Lower leg skin (tissue), 4 donors: ENCODE data around the gene CD300LG. TPM values are rescaled to one million over a fixed set of nuclear protein-coding genes. Genes with fewer than 3 reads are reported as not detected.

Experiments used
- DNase-seq, 2 donors: peaks; one replicate each; pipeline ENCODE4 v3.0.0-alpha.2; 2019; ENCODE audit warnings: low spot score in 2 of 2
- H3K4me3 ChIP-seq: fragments of 200-600 bp; sonication (generic); 2 replicates; pipeline ENCODE4 v1.5.1; 2017; ENCODE audit warnings: mild to moderate bottlenecking, low read depth; ENCODE audit not compliant: poor library complexity, severe bottlenecking
- POLR2A ChIP-seq, 2 donors: fragments of 450-650 bp; IDR thresholded peaks; one replicate each; pipeline ENCODE4 v1.6.1; 2016 to 2017; ENCODE audit warnings: antibody characterized with exemption in 2 of 2, mild to moderate bottlenecking in 1 of 2, moderate library complexity in 1 of 2
- WGBS, 2 donors: methylation state at CpG; one replicate each; pipeline ENCODE4 v1.1.5; 2018; 5-methylcytosine and 5-hydroxymethylcytosine counted together
- intact Hi-C: fragments of 100-400 bp; cut with DNase I; formaldehyde crosslinking; loops from one replicate; pipeline ENCODE4 v1.15.0; 2023; ENCODE audit warnings: low total_unique reads
- total RNA-seq, 4 donors: library from RNA; depleted of rRNA; stranded (reverse); fragments of >200 nt; gene quantifications; one replicate each; pipeline ENCODE4 v1.1.0, GENCODE V29; 2016
- TF ChIP-seq, protein P1 (sequence below), 3 donors: fragments of 450-650 bp; IDR thresholded peaks; one replicate each; pipeline ENCODE4 v1.5.1; 2016; ENCODE audit warnings: antibody characterized with exemption in 3 of 3, mild to moderate bottlenecking in 3 of 3, moderate library complexity in 2 of 3

Gene CD300LG
- total RNA-seq, 4 donors from 2014 or later, result 6.2 to 9.7 (median 9.0) TPM

DNA sequence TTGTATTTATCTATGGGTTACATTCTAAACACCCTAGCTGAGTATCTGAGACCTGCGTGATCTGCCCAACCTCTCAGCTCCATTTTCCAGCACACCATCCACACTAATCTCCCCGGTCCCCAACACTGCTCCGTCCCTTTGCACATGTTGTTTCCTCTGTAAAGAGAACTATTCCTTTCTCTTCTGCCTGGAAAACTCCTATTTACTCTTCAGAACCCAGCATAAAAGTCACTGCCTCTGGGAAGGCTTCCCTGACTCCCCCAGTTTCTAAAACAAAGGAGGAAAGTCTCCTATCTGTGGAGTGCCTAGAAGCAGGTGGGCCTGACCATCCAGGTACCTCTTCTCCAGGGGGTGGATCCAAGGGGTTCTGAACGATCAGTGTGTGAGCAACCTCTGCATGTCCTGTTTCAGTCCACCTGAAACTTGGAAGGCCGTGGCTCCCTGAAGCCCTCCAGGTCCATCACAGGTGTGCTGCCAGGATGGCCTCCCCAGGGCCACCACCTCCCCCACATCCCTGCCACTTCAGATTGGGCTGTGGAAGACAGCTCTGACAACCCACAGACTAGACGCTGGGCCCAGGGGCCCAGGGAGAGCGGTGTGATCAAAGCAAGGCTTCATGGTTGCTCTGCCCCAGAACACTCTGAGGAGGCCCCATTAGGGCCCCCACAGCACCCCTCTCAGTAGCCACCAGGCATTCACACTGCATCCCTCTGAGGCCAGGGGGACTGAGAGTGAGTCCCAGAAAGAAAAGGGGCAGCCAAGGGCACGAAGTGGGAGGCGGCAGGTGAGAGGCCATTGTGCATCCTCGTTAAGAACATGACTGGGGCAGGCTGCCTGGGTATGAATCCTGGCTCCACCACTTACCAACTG is 34.3 kb upstream of the CD300LG start:
- peak in 1 of 2 donors; percentile 61 for DNase-seq
- TF ChIP-seq, protein P1, sequence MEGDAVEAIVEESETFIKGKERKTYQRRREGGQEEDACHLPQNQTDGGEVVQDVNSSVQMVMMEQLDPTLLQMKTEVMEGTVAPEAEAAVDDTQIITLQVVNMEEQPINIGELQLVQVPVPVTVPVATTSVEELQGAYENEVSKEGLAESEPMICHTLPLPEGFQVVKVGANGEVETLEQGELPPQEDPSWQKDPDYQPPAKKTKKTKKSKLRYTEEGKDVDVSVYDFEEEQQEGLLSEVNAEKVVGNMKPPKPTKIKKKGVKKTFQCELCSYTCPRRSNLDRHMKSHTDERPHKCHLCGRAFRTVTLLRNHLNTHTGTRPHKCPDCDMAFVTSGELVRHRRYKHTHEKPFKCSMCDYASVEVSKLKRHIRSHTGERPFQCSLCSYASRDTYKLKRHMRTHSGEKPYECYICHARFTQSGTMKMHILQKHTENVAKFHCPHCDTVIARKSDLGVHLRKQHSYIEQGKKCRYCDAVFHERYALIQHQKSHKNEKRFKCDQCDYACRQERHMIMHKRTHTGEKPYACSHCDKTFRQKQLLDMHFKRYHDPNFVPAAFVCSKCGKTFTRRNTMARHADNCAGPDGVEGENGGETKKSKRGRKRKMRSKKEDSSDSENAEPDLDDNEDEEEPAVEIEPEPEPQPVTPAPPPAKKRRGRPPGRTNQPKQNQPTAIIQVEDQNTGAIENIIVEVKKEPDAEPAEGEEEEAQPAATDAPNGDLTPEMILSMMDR (IDR thresholded peaks at IDR 0.05), result no peak
- WGBS, 2 donors, result 94 to 95% methylated on average over 10 of the region's 10 CpGs
- intact Hi-C loops, result no loop called here
- H3K4me3 ChIP-seq, result no peak overlapping the region

DNA sequence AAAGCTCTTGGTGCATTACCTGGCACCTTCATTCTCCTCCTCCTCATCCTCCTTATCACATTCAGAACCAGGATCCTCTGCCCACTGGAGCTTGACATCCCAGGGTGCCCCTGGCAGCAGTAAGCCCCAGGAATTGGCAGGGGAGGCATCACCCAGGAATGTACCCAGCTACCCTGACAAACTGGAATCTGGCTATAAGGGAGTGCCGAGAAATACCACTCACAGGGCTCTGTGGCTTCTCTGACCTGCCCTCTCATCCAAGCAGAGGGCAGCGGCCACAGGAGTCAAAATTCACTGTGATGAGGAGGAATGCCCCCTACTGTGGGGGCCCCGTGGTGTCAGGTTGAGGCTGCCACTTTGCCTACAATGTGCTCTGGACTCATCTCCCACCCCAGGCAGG is 33.6 kb upstream of the CD300LG start:
- TF ChIP-seq POLR2A (IDR thresholded peaks at IDR 0.05), result no peak
- TF ChIP-seq, protein P1 (IDR thresholded peaks at IDR 0.05), result no peak
- intact Hi-C loops, result no loop called here
- WGBS, 2 donors, result 89 to 94% methylated on average over 3 of the region's 3 CpGs
- DNase-seq, result peak in 1 of 2 donors; percentile 15
- no peak overlapping the region for H3K4me3 ChIP-seq

DNA sequence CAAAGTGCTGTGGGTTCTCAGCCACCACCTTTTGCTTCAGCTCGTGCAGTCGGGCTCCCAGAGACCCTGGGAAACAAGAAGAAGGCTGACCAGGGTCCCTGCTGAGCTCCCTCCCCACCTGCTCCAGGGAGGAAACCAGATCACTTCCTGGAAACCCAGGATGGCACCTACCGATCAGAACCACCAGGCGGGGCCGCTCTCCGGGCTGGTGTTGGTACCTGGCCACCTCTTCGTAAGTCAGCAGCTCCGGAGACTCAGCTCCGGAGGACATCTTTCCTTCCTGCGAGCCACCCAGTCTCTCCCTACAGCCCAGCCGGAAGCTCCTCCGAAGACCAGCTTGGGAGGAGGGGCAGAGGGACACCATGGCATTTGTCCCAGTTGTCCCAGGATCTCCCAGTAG is 33.0 kb upstream of the CD300LG start:
- intact Hi-C loops, result no loop called here
- peak in 1 of 2 donors; percentile 60 for DNase-seq
- WGBS, 2 donors, result 91 to 92% methylated on average over 9 to 12 of the region's 12 CpGs
- H3K4me3 ChIP-seq, result no peak overlapping the region
- no peak for TF ChIP-seq POLR2A (IDR thresholded peaks at IDR 0.05)
- TF ChIP-seq, protein P1 (IDR thresholded peaks at IDR 0.05), result no peak

DNA sequence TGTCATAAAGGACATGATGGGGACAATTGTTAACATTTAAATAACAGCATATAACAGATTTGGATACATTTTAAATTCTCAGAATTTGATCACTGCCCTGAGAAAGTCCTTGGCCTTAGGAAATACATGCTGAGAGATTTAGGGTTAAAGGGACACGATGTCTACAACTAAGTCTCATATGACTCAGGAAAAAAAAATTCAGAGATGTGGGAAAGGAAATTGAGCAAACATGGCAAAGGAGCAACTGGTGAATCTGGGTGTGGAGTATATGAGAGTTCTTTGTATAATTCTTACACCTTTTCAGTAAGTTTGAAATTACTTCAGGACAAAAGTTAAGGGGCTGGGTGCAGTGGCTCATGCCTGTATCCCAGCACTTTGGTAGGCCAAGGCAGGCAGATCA is 32.3 kb upstream of the CD300LG start:
- H3K4me3 ChIP-seq, result no peak overlapping the region
- no peak for TF ChIP-seq POLR2A (IDR thresholded peaks at IDR 0.05)
- 24 to 26% methylated on average over 1 of the region's 1 CpG for WGBS, 2 donors
- intact Hi-C loops, result no loop called here
- no peak for DNase-seq

DNA sequence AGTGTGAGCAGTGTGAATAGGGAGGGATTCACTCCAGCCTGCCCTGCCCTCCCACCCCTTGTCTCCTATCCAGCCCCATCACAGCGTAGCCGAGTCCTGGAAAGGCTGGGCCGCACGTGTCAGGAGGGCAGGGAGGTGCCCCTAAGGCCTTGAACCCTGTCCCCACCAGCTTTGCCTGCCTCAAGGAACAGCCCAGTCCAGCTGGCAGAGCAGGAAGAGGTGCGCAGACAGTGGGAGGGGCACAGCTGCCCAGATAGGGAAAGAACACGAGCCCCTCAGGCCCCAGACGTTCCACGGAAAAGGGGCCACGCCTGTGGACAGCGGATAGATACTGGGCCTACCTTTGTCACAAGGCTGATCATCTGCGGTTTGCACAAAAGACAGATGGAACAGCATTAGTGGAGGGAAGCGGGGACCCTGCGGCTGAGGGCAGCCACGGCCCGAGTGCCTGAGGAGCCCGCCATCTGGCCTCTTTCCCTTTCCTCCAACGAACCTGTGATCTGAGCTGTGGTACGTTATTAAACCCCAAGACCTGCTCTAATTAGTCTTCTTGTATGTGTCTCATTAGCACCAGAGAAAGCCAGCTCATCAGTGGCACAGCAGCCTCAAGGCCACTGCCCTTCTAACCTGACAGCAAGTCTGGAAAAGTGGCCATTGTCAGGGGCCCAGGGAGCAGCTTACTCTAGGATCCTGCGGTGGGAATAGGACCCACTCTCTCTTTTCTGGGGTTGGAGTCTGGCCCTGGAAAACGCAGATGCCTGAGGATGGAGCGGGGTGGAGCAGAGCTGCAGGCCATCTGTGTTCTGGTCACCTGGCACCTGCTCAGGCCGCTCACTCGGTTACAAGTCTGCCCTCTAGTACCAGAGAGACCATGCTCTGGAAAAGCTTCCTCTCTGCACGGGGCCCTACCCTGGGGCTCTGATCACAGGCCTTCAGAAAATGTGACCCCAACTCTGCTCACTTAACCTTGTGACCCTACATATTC is 30.3 kb upstream of the CD300LG start:
- intact Hi-C loops, result no loop called here

More for the DNA sequence above, 30.3 kb upstream of the CD300LG start:
- peak in 1 of 2 donors; percentile 43 for DNase-seq
- no peak for TF ChIP-seq POLR2A (IDR thresholded peaks at IDR 0.05)
- TF ChIP-seq, protein P1 (IDR thresholded peaks at IDR 0.05), result no peak
- no peak overlapping the region for H3K4me3 ChIP-seq
- 93% methylated on average over 24 of the region's 24 CpGs for WGBS, 2 donors
